ENCODE measurements around the gene ZBTB42.

DNA sequence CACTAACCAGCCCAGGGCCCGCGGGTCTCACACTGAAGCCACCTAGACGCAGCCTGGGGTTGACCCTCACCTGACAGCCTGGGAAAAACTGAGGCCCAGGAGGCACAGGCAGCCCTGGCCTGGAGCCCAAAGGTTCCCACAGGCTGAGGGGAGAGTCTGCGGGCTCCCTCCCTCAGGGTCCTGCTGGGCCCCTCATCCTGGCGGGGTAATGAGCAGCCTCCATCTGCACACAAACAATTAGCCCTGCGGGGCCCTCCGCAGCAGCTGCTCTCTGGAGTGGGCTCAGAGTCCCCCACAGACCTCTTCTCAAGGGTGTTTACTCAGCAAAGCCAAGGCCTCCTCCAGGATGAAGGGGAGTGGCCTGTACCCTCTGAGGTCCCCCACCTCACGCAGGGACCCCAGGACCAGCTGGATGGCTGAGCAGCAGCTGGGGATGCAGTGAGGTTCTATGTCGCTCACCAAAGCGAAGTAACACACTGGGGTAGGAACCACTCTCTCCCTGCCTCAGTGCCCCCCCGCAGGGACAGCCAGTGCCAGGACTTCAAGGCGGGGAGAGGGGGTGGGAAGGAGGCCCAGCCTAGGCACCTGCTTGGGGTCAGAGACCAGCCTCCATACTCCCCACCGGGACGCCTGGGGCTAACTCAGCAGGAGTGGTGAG is 12.6 kb upstream of the ZBTB42 start:
- TF ChIP-seq, protein P1, sequence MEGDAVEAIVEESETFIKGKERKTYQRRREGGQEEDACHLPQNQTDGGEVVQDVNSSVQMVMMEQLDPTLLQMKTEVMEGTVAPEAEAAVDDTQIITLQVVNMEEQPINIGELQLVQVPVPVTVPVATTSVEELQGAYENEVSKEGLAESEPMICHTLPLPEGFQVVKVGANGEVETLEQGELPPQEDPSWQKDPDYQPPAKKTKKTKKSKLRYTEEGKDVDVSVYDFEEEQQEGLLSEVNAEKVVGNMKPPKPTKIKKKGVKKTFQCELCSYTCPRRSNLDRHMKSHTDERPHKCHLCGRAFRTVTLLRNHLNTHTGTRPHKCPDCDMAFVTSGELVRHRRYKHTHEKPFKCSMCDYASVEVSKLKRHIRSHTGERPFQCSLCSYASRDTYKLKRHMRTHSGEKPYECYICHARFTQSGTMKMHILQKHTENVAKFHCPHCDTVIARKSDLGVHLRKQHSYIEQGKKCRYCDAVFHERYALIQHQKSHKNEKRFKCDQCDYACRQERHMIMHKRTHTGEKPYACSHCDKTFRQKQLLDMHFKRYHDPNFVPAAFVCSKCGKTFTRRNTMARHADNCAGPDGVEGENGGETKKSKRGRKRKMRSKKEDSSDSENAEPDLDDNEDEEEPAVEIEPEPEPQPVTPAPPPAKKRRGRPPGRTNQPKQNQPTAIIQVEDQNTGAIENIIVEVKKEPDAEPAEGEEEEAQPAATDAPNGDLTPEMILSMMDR (IDR thresholded peaks at IDR 0.05) = no peak
- TF ChIP-seq EP300 (IDR thresholded peaks at IDR 0.05) (no peak), POLR2AphosphoS5 (IDR thresholded peaks at IDR 0.05) (no peak), POLR2A (IDR thresholded peaks at IDR 0.05) (no peak)
